Mucosa of rectum (tissue), 2 donors: ENCODE measurements around the gene STAB1.
"Not testable (repeated sequence)": the region's sequence is repeated elsewhere in the genome, so short reads cannot be mapped to it uniquely, and the experiment has no call there.

Source experiments
- H3K27ac ChIP-seq, 2 donors: one replicate each; pipeline ENCODE4 v1.7.0; 2013; ENCODE audit warnings: inconsistent platforms in 2 of 2, low read depth in 2 of 2, low read length in 2 of 2
- H3K27me3 ChIP-seq, 2 donors: one replicate each; pipeline ENCODE4 v1.7.0; 2013; ENCODE audit warnings: low read length in 2 of 2; ENCODE audit not compliant: control insufficient read depth in 2 of 2, insufficient read depth in 2 of 2
- H3K36me3 ChIP-seq, 2 donors: one replicate each; pipeline ENCODE4 v1.7.0; 2013; ENCODE audit warnings: low read length in 2 of 2; ENCODE audit not compliant: control insufficient read depth in 2 of 2, insufficient read depth in 2 of 2
- H3K4me1 ChIP-seq, 2 donors: one replicate each; pipeline ENCODE4 v1.7.0; 2013; ENCODE audit warnings: low read length in 2 of 2, mild to moderate bottlenecking in 1 of 2; ENCODE audit not compliant: control insufficient read depth in 2 of 2, insufficient read depth in 2 of 2
- H3K4me3 ChIP-seq, 2 donors: one replicate each; pipeline ENCODE4 v1.7.0; 2013; ENCODE audit warnings: low read length in 2 of 2
- H3K9ac ChIP-seq, 2 donors: one replicate each; pipeline ENCODE4 v1.7.0; 2013; ENCODE audit warnings: low read length in 2 of 2, low read depth in 1 of 2, mild to moderate bottlenecking in 1 of 2
- H3K9me3 ChIP-seq, 2 donors: one replicate each; pipeline ENCODE4 v1.7.0; 2013; ENCODE audit warnings: low read length in 2 of 2; ENCODE audit not compliant: control insufficient read depth in 2 of 2
- donor health status: healthy.
- donor health status: Normal muscosa, but diverticular disease.

The STAB1 gene

DNA sequence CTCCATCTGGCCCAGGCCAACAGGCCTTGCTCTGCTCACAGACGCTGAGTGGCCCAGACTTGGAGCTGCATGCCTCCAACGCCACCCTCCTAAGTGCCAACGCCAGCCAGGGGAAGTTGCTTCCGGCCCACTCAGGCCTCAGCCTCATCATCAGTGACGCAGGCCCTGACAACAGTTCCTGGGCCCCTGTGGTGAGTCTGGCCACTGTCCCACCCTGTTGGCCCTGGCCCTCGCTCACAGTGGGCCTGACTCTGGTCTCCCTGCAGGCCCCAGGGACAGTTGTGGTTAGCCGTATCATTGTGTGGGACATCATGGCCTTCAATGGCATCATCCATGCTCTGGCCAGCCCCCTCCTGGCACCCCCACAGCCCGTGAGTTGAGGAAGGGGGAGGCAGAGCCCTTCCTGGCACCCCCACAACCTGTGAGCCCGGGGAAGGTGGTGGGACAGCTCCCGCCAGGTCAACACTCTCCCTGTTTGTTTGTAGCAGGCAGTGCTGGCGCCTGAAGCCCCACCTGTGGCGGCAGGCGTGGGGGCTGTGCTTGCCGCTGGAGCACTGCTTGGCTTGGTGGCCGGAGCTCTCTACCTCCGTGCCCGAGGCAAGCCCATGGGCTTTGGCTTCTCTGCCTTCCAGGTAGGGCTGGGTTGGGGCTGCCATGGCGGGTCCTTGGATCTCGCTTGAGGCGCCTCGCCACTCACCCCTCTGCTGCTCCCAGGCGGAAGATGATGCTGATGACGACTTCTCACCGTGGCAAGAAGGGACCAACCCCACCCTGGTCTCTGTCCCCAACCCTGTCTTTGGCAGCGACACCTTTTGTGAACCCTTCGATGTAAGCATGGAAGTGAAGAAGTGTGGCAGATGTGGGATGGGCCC lies 28.5 kb downstream of the STAB1 start:
- H3K9ac ChIP-seq = no peak overlapping the region
- H3K9me3 ChIP-seq = no peaks in the 10 kb centered on the region
- H3K27ac ChIP-seq = no peak overlapping the region
- no peaks in the 10 kb centered on the region for H3K27me3 ChIP-seq
- no peak overlapping the region for H3K4me3 ChIP-seq
- H3K4me1 ChIP-seq = no peaks in the 10 kb centered on the region
- peaks cover 8 to 13% of the 10 kb centered on the region in 2 donors for H3K36me3 ChIP-seq

- no peaks in the 10 kb centered on the region for H3K4me1 ChIP-seq
- H3K27ac ChIP-seq = no peak overlapping the region
- no peak overlapping the region for H3K4me3 ChIP-seq
- H3K9ac ChIP-seq = no peak overlapping the region
- H3K36me3 ChIP-seq = peaks cover 8 to 13% of the 10 kb centered on the region in 2 donors
- no peaks in the 10 kb centered on the region for H3K9me3 ChIP-seq
- H3K27me3 ChIP-seq = no peaks in the 10 kb centered on the region
Measured at GRCh38 chr3:52524258-52524751, 29.2 kb downstream of the STAB1 start.

DNA sequence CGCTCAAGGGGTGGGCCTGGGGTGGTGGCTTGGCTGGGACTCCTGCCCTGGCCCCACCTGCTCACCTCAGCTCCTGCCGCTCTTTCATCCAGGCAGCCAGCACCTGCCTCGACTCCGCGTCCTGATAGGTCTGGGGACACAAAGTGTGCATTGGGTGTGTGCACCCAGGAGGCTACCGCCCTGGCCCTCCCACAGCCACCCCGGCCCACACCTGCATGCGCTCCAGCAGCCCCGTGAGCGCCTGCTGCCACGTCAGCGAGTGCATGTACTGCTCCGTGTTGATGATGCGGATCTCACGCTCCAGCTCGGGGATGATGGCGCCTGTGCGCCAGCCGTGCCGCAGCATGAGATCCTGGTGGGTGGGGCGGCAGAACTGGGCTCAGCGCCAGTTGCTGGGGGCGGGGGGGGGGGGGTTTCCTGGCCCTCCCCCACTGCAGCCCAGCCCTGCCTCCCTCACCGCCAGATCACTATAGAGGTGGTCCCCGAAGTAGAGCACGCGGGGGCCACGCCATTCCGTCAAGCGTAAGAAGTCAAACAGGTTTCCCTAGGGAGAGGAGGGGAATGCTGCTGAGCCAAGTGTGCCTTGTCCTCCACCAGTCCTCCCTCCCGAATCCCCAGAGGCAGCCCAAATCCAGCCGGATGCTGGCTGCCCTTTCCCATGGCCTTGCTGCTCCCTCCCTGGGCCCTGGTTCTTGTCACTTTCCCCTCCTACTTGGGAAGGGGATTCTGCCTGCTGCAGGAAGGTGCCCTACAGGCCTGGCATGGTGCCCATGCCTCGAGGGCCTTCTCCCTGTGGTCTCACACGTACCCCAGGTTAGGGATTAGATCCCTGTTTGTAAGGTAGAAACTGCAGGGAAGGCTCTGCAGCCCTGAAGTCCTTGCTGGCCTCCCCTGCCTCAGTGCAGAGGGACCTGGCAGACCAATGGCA lies 29.9 kb downstream of the STAB1 start:
- Histone ChIP-seq H3K9me3 (no peaks in the 10 kb centered on the region), H3K27me3 (no peaks in the 10 kb centered on the region), H3K4me3 (no peak overlapping the region), H3K9ac (no peak overlapping the region), H3K27ac (peak overlapping the region in 1 of 2 donors; percentile 23), H3K4me1 (no peaks in the 10 kb centered on the region), H3K36me3 (peaks cover 8 to 13% of the 10 kb centered on the region in 2 donors)

GRCh38 chr3:52525680-52526561 lies 30.8 kb downstream of the STAB1 start:
- Histone ChIP-seq H3K4me1 (no peaks in the 10 kb centered on the region), H3K27me3 (no peaks in the 10 kb centered on the region), H3K36me3 (peaks cover 8 to 13% of the 10 kb centered on the region in 2 donors), H3K9ac (no peak overlapping the region), H3K27ac (peak overlapping the region in 1 of 2 donors; percentile 23), H3K4me3 (no peak overlapping the region), H3K9me3 (no peaks in the 10 kb centered on the region)

GRCh38 chr3:52526671-52527038 lies 31.5 kb downstream of the STAB1 start:
- H3K27ac ChIP-seq, H3K4me1 ChIP-seq, H3K27me3 ChIP-seq, H3K4me3 ChIP-seq, H3K9me3 ChIP-seq, H3K9ac ChIP-seq: not testable (repeated sequence)
- H3K36me3 ChIP-seq = peaks cover 8 to 13% of the 10 kb centered on the region in 2 donors

DNA sequence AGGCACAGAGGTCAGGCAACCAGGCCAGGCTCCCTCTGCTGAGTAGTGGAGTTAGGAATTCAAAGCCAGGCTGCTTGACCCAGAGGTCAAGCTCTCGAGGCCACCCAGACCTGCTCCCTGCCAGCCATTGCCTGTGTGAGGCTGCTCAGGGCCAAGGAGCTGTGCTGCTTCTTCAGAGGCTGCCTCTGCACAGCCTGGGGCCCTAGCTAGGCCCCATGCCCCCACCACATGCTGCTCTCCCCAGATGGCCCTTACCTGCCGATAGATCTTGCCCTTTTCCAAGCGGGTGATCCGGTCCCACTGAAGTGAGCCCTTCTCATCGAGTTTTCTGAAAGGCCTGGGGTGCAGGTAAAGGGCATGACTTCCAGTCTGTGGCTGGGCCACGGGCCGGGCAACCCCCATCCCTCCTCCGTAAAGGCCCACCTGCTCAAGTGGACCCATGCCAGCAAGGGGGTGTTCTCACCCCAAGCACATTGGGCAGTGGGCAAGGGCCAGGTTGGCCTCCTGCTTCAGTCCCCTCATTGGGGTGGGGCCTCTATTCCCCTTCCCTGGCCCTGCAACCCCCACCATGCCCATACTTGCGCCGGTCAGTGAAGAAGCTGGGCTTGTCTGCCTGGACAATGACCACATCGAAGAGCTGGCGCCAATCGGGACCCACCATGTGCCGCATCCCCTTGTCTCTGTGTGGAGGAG lies 32.0 kb downstream of the STAB1 start:
- no peak overlapping the region for H3K27ac ChIP-seq
- H3K9ac ChIP-seq = no peak overlapping the region
- H3K4me3 ChIP-seq = no peak overlapping the region
- H3K36me3 ChIP-seq = peaks cover 8 to 13% of the 10 kb centered on the region in 2 donors
- H3K4me1 ChIP-seq = no peaks in the 10 kb centered on the region
- no peaks in the 10 kb centered on the region for H3K27me3 ChIP-seq
- no peaks in the 10 kb centered on the region for H3K9me3 ChIP-seq

GRCh38 chr3:52527732-52528585 lies 32.8 kb downstream of the STAB1 start:
- H3K27ac ChIP-seq = no peak overlapping the region
- H3K36me3 ChIP-seq = peaks cover 8 to 13% of the 10 kb centered on the region in 2 donors
- no peaks in the 10 kb centered on the region for H3K9me3 ChIP-seq
- H3K9ac ChIP-seq = no peak overlapping the region
- H3K27me3 ChIP-seq = no peaks in the 10 kb centered on the region
- H3K4me1 ChIP-seq = peaks cover 0 to 4% of the 10 kb centered on the region in 2 donors
- no peak overlapping the region for H3K4me3 ChIP-seq

DNA sequence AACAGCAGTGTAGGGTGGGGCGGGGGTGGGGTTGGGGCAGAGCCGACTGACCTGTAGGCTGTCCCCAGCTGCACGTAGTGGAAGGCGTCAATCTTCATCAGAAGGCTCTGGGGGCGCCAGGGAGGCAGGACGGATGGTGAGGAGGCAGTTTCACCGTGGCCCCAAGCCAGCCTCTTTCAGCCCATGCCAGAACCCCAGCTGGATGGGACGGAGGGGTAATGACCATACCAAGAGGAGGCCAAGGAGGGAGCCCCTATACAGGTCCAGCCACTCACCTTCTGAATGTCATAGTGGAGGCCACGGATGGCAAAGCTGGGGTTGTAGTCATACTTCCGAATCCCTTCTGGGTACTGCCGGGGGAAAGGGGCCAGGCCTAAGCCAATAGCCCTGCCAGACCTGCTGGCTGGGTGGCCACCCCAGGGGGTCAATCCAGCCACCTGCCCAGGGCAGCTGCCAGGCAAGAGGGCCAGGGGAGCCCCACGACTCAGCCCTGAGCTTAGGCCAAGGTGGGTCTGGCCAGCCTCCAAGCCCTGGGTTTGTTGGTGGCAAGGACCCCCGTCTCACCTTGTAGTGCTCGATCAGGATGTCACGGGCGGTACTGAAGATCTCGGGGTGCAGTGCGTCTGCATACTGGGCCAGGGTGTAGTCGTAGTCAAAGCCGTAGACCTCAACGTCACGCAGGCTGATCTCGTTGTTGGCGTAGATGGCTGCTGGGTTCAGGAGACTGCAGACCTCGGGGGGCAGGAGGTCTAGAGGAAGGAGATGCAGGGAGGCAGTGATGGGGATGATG lies 33.6 kb downstream of the STAB1 start:
- no peak overlapping the region for H3K4me3 ChIP-seq
- no peak overlapping the region for H3K27ac ChIP-seq
- peaks cover 8 to 13% of the 10 kb centered on the region in 2 donors for H3K36me3 ChIP-seq
- H3K4me1 ChIP-seq = peaks cover 0 to 4% of the 10 kb centered on the region in 2 donors
- no peaks in the 10 kb centered on the region for H3K27me3 ChIP-seq
- H3K9ac ChIP-seq = no peak overlapping the region
- no peaks in the 10 kb centered on the region for H3K9me3 ChIP-seq
